ENCODE data around the gene RAB35.

Gene RAB35

DNA sequence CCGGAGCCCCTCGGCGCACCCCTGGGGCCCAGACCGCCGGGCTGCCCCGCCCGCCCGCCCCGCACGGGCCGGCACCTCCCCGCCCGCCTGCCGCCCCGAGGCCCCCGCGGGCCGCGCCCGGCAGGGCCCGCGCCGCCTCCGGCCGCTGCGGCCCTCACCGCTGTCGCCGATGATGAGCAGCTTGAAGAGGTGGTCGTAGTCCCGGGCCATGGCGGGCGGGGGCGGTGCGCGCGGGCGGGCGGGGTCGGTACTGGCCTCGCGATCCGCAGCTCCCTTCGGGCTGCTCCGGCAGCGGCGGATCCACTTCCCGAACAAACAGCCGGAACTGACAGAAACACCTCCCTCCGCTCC, at the start of gene RAB35:
TSS of gene RAB35 (minus strand) at position 313 of the 351 bp plus-strand sequence. CDS start at position 210, 103 bp downstream.
- peak within 1 kb of the TSS; percentile 84 for H3K4me3 ChIP-seq (ENCODE audit: low read depth, low read length)
- no peak for DNase-seq (ENCODE audit: low read depth)
- TF ChIP-seq MYC (IDR thresholded peaks at IDR 0.05; ENCODE audit: low read depth, low read length) (no peak), POLR2A (IDR thresholded peaks at IDR 0.05; ENCODE audit: extremely low read depth, insufficient read length) (no peak)
- TF ChIP-seq, protein P1, sequence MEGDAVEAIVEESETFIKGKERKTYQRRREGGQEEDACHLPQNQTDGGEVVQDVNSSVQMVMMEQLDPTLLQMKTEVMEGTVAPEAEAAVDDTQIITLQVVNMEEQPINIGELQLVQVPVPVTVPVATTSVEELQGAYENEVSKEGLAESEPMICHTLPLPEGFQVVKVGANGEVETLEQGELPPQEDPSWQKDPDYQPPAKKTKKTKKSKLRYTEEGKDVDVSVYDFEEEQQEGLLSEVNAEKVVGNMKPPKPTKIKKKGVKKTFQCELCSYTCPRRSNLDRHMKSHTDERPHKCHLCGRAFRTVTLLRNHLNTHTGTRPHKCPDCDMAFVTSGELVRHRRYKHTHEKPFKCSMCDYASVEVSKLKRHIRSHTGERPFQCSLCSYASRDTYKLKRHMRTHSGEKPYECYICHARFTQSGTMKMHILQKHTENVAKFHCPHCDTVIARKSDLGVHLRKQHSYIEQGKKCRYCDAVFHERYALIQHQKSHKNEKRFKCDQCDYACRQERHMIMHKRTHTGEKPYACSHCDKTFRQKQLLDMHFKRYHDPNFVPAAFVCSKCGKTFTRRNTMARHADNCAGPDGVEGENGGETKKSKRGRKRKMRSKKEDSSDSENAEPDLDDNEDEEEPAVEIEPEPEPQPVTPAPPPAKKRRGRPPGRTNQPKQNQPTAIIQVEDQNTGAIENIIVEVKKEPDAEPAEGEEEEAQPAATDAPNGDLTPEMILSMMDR (IDR thresholded peaks at IDR 0.05; ENCODE audit: low read depth, low read length), result no peak

DNA sequence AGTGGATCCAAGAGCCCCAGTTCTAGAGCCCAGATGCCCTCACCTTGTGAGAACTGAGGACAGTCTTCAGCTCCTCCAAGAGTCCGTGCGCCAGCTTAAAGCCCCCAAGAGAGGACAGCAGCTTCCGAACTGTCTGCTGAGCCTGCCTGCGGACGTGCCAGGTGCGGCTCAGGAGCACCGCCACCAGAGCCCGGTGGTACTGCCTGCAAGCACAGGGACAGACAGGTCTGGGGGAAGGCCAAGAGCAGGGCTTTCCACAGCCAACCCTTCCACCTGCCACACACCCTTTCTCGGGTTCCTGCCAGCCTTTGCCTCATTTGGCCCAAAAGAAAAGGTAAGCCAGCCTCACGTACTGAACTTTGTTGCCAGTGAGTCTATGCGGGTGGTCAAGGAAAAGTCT, 47.7 kb upstream of the RAB35 start:
- TF ChIP-seq MYC (IDR thresholded peaks at IDR 0.05; ENCODE audit: low read depth, low read length) (no peak), POLR2A (IDR thresholded peaks at IDR 0.05; ENCODE audit: extremely low read depth, insufficient read length) (no peak)
- TF ChIP-seq, protein P1 (IDR thresholded peaks at IDR 0.05; ENCODE audit: low read depth, low read length), result no peak
- TF ChIP-seq, protein P2, sequence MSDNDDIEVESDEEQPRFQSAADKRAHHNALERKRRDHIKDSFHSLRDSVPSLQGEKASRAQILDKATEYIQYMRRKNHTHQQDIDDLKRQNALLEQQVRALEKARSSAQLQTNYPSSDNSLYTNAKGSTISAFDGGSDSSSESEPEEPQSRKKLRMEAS (IDR thresholded peaks at IDR 0.05; ENCODE audit: low read depth, low read length), result no peak
- H3K4me3 ChIP-seq (ENCODE audit: low read depth, low read length), result no peak overlapping the region
- no peak for DNase-seq (ENCODE audit: low read depth)

DNA sequence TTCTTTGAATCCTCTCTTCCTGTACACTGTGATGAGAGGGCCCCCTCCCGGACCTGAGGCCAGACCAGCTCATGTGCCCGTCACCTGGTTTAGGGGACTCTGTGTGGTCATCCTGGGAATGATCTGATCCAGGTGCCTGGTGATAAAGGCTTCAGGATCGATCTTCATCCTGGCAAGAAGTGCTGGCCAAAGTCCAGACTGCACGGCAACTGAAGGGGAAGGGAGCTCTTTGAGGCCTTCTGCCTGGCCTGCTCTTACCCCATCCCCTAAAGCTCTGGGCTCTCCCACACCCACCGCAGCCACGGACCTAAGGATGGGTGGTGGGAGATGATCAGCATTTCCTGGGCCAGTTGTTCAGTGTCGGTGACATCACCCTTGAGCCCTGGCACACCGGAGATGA, 46.2 kb upstream of the RAB35 start:
- no peak overlapping the region for H3K4me3 ChIP-seq (ENCODE audit: low read depth, low read length)
- no peak for DNase-seq (ENCODE audit: low read depth)
- TF ChIP-seq, protein P2 (IDR thresholded peaks at IDR 0.05; ENCODE audit: low read depth, low read length), result no peak
- no peak for TF ChIP-seq POLR2A (IDR thresholded peaks at IDR 0.05; ENCODE audit: extremely low read depth, insufficient read length)
- no peak for TF ChIP-seq MYC (IDR thresholded peaks at IDR 0.05; ENCODE audit: low read depth, low read length)

DNA sequence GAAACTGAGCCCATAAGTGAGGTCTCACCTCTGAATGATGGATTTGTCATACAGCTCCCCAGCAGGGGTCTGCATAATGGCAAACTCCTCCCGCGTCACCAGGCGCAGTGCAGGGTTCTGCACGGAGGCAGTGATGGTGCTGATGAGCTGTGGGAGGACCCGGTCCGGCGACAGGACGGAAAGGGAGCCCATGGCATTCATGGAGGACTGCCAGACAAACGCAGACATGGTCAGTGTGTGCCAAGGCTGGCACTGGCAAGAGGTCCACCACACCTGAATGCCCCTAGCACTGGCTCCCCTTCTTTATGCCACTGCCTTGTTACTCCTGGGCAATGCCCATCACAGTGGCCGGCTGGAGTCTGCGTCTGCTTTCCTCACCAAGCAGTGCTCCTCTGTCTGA, 45.3 kb upstream of the RAB35 start:
- TF ChIP-seq, protein P2 (IDR thresholded peaks at IDR 0.05; ENCODE audit: low read depth, low read length), result no peak

DNA sequence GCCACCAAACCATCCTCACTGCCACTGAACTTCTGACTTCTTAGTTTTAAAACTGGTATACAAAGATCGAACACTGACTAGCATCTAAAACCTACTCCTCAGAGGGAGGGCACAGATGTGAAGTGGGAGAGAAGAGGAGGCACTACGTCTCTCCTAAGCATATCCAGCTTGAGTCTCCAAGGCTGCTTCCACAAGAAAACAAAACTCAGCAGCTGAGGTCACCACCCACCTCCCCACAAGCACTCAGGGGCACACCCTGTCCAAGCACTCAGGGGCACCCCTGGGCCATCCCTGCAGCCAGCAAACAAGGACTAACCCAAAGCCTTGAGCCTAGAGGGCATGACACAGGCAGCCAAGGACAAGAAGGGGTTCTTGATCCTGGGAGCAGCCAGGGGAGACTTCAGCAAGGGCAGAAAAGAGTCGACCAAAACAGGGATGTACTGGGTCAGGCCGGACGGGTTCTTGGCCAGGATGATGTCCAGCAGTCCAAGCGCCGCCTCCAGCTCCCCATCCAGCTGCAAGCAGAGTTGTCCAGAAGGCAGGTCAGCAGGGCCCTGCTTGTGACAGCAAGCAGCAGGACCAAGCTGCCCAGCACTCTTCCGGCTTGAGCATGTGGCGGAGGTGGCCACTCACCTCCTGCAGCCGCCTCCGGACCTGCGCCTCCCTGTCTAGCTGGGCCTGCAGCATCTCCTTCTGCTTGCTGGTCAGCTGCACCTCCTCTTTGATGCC, 43.1 kb upstream of the RAB35 start:
- no peak overlapping the region for H3K4me3 ChIP-seq (ENCODE audit: low read depth, low read length)
- TF ChIP-seq, protein P1 (IDR thresholded peaks at IDR 0.05; ENCODE audit: low read depth, low read length), result no peak
- TF ChIP-seq, protein P2 (IDR thresholded peaks at IDR 0.05; ENCODE audit: low read depth, low read length), result no peak
- TF ChIP-seq POLR2A (IDR thresholded peaks at IDR 0.05; ENCODE audit: extremely low read depth, insufficient read length) (no peak), MYC (IDR thresholded peaks at IDR 0.05; ENCODE audit: low read depth, low read length) (no peak)
- no peak for DNase-seq (ENCODE audit: low read depth)

More for the DNA sequence above, 45.3 kb upstream of the RAB35 start:
- no peak for DNase-seq (ENCODE audit: low read depth)
- H3K4me3 ChIP-seq (ENCODE audit: low read depth, low read length), result no peak overlapping the region

DNA sequence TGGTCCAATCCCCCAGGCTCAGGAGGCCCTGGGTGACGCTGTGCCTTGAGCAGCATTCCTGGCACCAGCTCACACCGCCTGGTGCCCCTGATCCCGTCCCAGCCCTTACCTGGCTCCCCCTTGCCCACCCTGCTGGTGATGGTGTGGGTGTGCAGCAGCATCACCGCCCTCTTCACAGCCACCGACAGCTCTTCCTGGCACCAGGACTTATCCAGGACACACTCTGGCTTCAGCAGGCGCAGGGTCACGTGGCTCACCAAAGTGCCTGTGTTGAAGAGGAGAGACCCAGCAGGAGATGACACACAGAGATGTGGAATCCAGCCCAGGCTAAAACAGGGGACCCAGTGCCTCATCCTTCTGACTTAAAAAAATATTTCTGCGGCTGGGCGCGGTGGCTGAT, 41.8 kb upstream of the RAB35 start:
- DNase-seq (ENCODE audit: low read depth), result no peak
- TF ChIP-seq, protein P1 (IDR thresholded peaks at IDR 0.05; ENCODE audit: low read depth, low read length), result no peak
- TF ChIP-seq POLR2A (IDR thresholded peaks at IDR 0.05; ENCODE audit: extremely low read depth, insufficient read length), result no peak
- TF ChIP-seq, protein P2 (IDR thresholded peaks at IDR 0.05; ENCODE audit: low read depth, low read length), result no peak
- TF ChIP-seq MYC (IDR thresholded peaks at IDR 0.05; ENCODE audit: low read depth, low read length), result no peak

More for the DNA sequence above, 41.8 kb upstream of the RAB35 start:
- no peak overlapping the region for H3K4me3 ChIP-seq (ENCODE audit: low read depth, low read length)

All from NB4 (cell line).